Glomerular endothelial cell (primary cell): ENCODE data around the gene MTRR. TPM values are rescaled to one million over a fixed set of nuclear protein-coding genes. Genes with fewer than 3 reads are reported as not detected.
"Not testable (repeated sequence)": the region's sequence is repeated elsewhere in the genome, so short reads cannot be mapped to it uniquely, and the experiment has no call there.

Experiments used
- DNase-seq: peaks from one replicate; pipeline ENCODE4 v3.0.0-alpha.2; 2011; ENCODE audit warnings: low read depth, low spot score; ENCODE audit errors: extremely low read depth
- total RNA-seq: library from RNA; depleted of rRNA; stranded (reverse); fragments of >200 nt; gene quantifications from 2 replicates; pipeline ENCODE4 v1.2.3, GENCODE V29; 2015

MTRR gene
- total RNA-seq, 1 donor from 2014 or later = 22.6 TPM

GRCh38 chr5:7894439-7894838, 25.5 kb downstream of the MTRR start:
- DNase-seq = no peak

GRCh38 chr5:7894860-7895259, 25.9 kb downstream of the MTRR start:
- DNase-seq = no peak

GRCh38 chr5:7897014-7897600, 28.2 kb downstream of the MTRR start:
- DNase-seq = peak; percentile 10

GRCh38 chr5:7902201-7902600, 33.3 kb downstream of the MTRR start:
- DNase-seq = no peak

- DNase-seq = no peak
Observed at GRCh38 chr5:7902666-7903625, 34.0 kb downstream of the MTRR start.

GRCh38 chr5:7904170-7904569, 35.2 kb downstream of the MTRR start:
- DNase-seq = no peak

GRCh38 chr5:7907612-7908011, 38.7 kb downstream of the MTRR start:
- DNase-seq = no peak

- DNase-seq = no peak
Observed at GRCh38 chr5:7908317-7908716, 39.4 kb downstream of the MTRR start.

GRCh38 chr5:7910738-7911428, 41.9 kb downstream of the MTRR start:
- DNase-seq = no peak

- not testable (repeated sequence) for DNase-seq
Observed at GRCh38 chr5:7911429-7911771, 42.5 kb downstream of the MTRR start.

GRCh38 chr5:7916171-7916804, 47.3 kb downstream of the MTRR start:
- no peak for DNase-seq

- no peak for DNase-seq
Observed at GRCh38 chr5:7917130-7918123, 48.5 kb downstream of the MTRR start.

GRCh38 chr5:7925961-7926695, 57.2 kb downstream of the MTRR start:
- no peak for DNase-seq

GRCh38 chr5:7926720-7927119, 57.8 kb downstream of the MTRR start:
- no peak for DNase-seq

- no peak for DNase-seq
Observed at GRCh38 chr5:7927466-7928375, 58.8 kb downstream of the MTRR start.

GRCh38 chr5:7930011-7930410, 61.1 kb downstream of the MTRR start:
- DNase-seq = no peak

- no peak for DNase-seq
Observed at GRCh38 chr5:7941692-7942091, 72.7 kb downstream of the MTRR start.

GRCh38 chr5:7947301-7947700, 78.4 kb downstream of the MTRR start:
- no peak for DNase-seq
